K562 (cell line): ENCODE results near the gene MAP3K4. TPM values are rescaled to one million over a fixed set of nuclear protein-coding genes. Genes with fewer than 3 reads are reported as not detected.

Experiments
- CHCHD3 ChIP-seq: fragments of 250-450 bp; sonication (Bioruptor Pico); IDR thresholded peaks from 2 replicates; pipeline ENCODE4 v2.1.2; 2022; ENCODE audit warnings: mild to moderate bottlenecking
- NCOR1 ChIP-seq: fragments of 450-650 bp; IDR thresholded peaks from 2 replicates; pipeline ENCODE4 v1.6.1; 2016; ENCODE audit warnings: mild to moderate bottlenecking, moderate library complexity
- NFE2 ChIP-seq: IDR thresholded peaks from 2 replicates; pipeline ENCODE4 v1.6.1; 2014; ENCODE audit warnings: antibody characterized with exemption, low read depth
- ZNF551 ChIP-seq: fragments of 250-450 bp; sonication (Bioruptor Pico); IDR thresholded peaks from 2 replicates; pipeline ENCODE4 v1.5.0; 2021; ENCODE audit warnings: mild to moderate bottlenecking, moderate library complexity
- polyA plus RNA-seq, 8 experiments: library from polyadenylated mRNA; depleted of rRNA in 4 of 8; stranded (reverse) in 5 of 8; unstranded in 3 of 8; fragments of >200 nt; fragmentation: Nextera tagmentation in 2 of 8; fragmentation: Illumina TruSeq in 1 of 8; extraction: Ambion mirVana in 2 of 8; extraction: Trizol in 1 of 8; gene quantifications; 2 replicates each; pipeline versions ENCODE4 v1.2.1 to v1.2.3, GENCODE V29; 2011 to 2014; ENCODE audit warnings: inconsistent platforms in 1 of 8, missing spikeins in 1 of 8
- total RNA-seq, 7 experiments: library from RNA; depleted of rRNA in 6 of 7; stranded (reverse); fragments of >200 nt in 6 of 7; fragmentation: Illumina TruSeq in 2 of 7; extraction: Trizol in 2 of 7; gene quantifications; 2 replicates each; pipeline versions ENCODE4 v1.2.1 to v1.2.3, GENCODE V29; 2011 to 2021; ENCODE audit warnings: low replicate concordance in 1 of 7
- TF ChIP-seq, protein P1 (sequence below): fragments of 200-800 bp; sonication (Bioruptor generic); IDR thresholded peaks from 2 replicates; pipeline ENCODE4 v1.6.1; 2016; ENCODE audit warnings: missing genetic modification characterization, missing compliant biosample characterization
- TF ChIP-seq, protein P2 (sequence below): fragments of 200-800 bp; sonication (Bioruptor generic); IDR thresholded peaks from 2 replicates; pipeline ENCODE4 v1.6.1; 2017; ENCODE audit warnings: missing genetic modification characterization, missing compliant biosample characterization
- TF ChIP-seq, protein P3 (sequence below), 2 experiments: fragments of 250-450 bp in 1 of 2; fragments of 450-650 bp in 1 of 2; sonication (Bioruptor Pico) in 1 of 2; IDR thresholded peaks; 2 replicates each; pipeline versions ENCODE4 v1.6.1 to v1.8.0; 2016 to 2021; ENCODE audit warnings: mild to moderate bottlenecking in 2 of 2, moderate library complexity in 2 of 2, missing compliant biosample characterization in 1 of 2, missing genetic modification characterization in 1 of 2
- TF ChIP-seq, protein P4 (sequence below): fragments of 250-450 bp; sonication (Bioruptor Pico); IDR thresholded peaks from 2 replicates; pipeline ENCODE4 v1.4.0; 2020
- TF ChIP-seq, protein P5 (sequence below): sonication (generic); formaldehyde crosslinking; IDR thresholded peaks from 2 replicates; pipeline ENCODE4 v1.8.0; 2022; ENCODE audit warnings: mild to moderate bottlenecking, missing genetic modification reagents, borderline replicate concordance

MAP3K4 gene
- total and polyA plus RNA-seq, 9 of the 15 experiments (the other 6 are each of a cell fraction or from before 2014, with no cell fraction given) = 21.0 to 77.2 (median 48.9) TPM

DNA sequence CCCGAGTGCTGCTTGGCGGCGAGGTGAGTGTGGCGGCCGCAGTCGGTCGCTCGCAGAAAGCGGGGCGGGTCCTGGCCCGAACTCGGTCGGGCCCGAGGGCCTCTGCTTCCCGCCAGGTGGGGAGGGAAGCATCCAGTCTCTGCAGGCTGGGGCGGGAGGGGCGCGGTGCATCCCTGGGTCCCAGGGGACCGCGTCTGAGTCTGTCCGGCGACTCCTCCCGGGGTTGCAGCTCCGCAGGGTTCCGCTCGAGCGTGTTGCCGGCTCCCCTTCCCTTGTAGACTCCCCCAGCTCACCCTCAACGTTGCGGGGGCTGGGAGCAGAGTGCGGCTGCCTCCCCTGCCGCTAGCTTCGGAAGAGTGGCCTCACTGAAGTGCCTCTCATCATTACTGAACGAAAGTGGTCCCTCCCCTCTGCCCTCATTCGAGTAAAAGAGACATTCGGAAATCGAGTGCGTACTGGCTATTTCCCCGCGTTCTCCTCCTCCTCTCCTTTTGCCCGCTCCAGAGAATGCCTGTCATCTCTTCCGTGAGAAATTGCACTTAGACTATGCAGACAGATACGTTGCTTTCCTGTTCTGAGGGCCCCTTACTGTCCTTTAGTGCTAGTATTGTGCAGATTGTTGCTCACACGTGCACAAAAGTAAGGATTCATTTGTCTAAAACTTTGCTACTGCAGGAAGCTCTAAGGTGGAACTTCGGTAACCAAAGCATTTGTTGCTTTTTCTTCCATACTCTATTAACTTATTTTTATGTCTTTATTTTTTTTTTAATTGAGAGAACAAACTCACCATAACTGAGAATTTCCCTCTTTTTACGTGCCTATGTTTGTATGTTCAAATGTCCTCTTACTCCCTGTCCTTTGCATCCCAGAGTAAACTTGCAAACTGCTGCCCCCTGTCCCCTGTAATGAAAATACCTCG, 751 bp downstream of the MAP3K4 start (continued):
- TF ChIP-seq, protein P1, sequence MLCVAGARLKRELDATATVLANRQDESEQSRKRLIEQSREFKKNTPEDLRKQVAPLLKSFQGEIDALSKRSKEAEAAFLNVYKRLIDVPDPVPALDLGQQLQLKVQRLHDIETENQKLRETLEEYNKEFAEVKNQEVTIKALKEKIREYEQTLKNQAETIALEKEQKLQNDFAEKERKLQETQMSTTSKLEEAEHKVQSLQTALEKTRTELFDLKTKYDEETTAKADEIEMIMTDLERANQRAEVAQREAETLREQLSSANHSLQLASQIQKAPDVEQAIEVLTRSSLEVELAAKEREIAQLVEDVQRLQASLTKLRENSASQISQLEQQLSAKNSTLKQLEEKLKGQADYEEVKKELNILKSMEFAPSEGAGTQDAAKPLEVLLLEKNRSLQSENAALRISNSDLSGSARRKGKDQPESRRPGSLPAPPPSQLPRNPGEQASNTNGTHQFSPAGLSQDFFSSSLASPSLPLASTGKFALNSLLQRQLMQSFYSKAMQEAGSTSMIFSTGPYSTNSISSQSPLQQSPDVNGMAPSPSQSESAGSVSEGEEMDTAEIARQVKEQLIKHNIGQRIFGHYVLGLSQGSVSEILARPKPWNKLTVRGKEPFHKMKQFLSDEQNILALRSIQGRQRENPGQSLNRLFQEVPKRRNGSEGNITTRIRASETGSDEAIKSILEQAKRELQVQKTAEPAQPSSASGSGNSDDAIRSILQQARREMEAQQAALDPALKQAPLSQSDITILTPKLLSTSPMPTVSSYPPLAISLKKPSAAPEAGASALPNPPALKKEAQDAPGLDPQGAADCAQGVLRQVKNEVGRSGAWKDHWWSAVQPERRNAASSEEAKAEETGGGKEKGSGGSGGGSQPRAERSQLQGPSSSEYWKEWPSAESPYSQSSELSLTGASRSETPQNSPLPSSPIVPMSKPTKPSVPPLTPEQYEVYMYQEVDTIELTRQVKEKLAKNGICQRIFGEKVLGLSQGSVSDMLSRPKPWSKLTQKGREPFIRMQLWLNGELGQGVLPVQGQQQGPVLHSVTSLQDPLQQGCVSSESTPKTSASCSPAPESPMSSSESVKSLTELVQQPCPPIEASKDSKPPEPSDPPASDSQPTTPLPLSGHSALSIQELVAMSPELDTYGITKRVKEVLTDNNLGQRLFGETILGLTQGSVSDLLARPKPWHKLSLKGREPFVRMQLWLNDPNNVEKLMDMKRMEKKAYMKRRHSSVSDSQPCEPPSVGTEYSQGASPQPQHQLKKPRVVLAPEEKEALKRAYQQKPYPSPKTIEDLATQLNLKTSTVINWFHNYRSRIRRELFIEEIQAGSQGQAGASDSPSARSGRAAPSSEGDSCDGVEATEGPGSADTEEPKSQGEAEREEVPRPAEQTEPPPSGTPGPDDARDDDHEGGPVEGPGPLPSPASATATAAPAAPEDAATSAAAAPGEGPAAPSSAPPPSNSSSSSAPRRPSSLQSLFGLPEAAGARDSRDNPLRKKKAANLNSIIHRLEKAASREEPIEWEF = no peak
- TF ChIP-seq CHCHD3 (CRISPR knock-in tag) (no peak), NCOR1 (no peak), NFE2 (no peak), ZNF551 (CRISPR knock-in tag) (no peak)
- TF ChIP-seq, protein P2, sequence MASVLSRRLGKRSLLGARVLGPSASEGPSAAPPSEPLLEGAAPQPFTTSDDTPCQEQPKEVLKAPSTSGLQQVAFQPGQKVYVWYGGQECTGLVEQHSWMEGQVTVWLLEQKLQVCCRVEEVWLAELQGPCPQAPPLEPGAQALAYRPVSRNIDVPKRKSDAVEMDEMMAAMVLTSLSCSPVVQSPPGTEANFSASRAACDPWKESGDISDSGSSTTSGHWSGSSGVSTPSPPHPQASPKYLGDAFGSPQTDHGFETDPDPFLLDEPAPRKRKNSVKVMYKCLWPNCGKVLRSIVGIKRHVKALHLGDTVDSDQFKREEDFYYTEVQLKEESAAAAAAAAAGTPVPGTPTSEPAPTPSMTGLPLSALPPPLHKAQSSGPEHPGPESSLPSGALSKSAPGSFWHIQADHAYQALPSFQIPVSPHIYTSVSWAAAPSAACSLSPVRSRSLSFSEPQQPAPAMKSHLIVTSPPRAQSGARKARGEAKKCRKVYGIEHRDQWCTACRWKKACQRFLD (CRISPR knock-in tag) = no peak
- TF ChIP-seq, protein P3, sequence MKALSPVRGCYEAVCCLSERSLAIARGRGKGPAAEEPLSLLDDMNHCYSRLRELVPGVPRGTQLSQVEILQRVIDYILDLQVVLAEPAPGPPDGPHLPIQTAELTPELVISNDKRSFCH (CRISPR knock-in tag; IDR thresholded peaks at IDR 0.05) = no peak
- TF ChIP-seq, protein P3 (tag; IDR thresholded peaks at IDR 0.05) = peak; percentile 18; the same call in 1 of the 2 replicates
- TF ChIP-seq, protein P4, sequence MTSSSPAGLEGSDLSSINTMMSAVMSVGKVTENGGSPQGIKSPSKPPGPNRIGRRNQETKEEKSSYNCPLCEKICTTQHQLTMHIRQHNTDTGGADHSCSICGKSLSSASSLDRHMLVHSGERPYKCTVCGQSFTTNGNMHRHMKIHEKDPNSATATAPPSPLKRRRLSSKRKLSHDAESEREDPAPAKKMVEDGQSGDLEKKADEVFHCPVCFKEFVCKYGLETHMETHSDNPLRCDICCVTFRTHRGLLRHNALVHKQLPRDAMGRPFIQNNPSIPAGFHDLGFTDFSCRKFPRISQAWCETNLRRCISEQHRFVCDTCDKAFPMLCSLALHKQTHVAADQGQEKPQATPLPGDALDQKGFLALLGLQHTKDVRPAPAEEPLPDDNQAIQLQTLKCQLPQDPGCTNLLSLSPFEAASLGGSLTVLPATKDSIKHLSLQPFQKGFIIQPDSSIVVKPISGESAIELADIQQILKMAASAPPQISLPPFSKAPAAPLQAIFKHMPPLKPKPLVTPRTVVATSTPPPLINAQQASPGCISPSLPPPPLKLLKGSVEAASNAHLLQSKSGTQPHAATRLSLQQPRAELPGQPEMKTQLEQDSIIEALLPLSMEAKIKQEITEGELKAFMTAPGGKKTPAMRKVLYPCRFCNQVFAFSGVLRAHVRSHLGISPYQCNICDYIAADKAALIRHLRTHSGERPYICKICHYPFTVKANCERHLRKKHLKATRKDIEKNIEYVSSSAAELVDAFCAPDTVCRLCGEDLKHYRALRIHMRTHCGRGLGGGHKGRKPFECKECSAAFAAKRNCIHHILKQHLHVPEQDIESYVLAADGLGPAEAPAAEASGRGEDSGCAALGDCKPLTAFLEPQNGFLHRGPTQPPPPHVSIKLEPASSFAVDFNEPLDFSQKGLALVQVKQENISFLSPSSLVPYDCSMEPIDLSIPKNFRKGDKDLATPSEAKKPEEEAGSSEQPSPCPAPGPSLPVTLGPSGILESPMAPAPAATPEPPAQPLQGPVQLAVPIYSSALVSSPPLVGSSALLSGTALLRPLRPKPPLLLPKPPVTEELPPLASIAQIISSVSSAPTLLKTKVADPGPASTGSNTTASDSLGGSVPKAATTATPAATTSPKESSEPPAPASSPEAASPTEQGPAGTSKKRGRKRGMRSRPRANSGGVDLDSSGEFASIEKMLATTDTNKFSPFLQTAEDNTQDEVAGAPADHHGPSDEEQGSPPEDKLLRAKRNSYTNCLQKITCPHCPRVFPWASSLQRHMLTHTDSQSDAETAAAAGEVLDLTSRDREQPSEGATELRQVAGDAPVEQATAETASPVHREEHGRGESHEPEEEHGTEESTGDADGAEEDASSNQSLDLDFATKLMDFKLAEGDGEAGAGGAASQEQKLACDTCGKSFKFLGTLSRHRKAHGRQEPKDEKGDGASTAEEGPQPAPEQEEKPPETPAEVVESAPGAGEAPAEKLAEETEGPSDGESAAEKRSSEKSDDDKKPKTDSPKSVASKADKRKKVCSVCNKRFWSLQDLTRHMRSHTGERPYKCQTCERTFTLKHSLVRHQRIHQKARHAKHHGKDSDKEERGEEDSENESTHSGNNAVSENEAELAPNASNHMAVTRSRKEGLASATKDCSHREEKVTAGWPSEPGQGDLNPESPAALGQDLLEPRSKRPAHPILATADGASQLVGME = peak; percentile 83; the same call in 1 of the 2 replicates
- TF ChIP-seq, protein P5, sequence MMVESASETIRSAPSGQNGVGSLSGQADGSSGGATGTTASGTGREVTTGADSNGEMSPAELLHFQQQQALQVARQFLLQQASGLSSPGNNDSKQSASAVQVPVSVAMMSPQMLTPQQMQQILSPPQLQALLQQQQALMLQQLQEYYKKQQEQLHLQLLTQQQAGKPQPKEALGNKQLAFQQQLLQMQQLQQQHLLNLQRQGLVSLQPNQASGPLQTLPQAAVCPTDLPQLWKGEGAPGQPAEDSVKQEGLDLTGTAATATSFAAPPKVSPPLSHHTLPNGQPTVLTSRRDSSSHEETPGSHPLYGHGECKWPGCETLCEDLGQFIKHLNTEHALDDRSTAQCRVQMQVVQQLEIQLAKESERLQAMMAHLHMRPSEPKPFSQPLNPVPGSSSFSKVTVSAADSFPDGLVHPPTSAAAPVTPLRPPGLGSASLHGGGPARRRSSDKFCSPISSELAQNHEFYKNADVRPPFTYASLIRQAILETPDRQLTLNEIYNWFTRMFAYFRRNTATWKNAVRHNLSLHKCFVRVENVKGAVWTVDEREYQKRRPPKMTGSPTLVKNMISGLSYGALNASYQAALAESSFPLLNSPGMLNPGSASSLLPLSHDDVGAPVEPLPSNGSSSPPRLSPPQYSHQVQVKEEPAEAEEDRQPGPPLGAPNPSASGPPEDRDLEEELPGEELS (CRISPR knock-in tag) = 0 out of 2 replicates have a peak, but pooled peaks have one; percentile 65
